HG02938 (cell line): Measurements from ENCODE around the gene GDPGP1.

ENCODE experiments used
- ATAC-seq: cut with Tn5 transposase; IDR thresholded peaks from one replicate; pipeline ENCODE4 v1.9.1; 2021; ENCODE audit warnings: mild to moderate bottlenecking, moderate library complexity; ENCODE audit not compliant: unreplicated experiment

The GDPGP1 gene

GRCh38 chr15:90223441-90224165 is 10.4 kb upstream of the GDPGP1 start:
- no peak for ATAC-seq

GRCh38 chr15:90225047-90225446 is 9.0 kb upstream of the GDPGP1 start:
- no peak for ATAC-seq

- no peak for ATAC-seq
These were observed 8.3 kb upstream of the GDPGP1 start for GRCh38 chr15:90225504-90226234.

- ATAC-seq = no peak
These were observed 6.7 kb upstream of the GDPGP1 start for GRCh38 chr15:90227336-90227735.

- no peak for ATAC-seq
These were observed 5.9 kb upstream of the GDPGP1 start for GRCh38 chr15:90227816-90228772.

- ATAC-seq = no peak
These were observed 5.0 kb upstream of the GDPGP1 start for GRCh38 chr15:90228960-90229359.

GRCh38 chr15:90230071-90230494 is 3.9 kb upstream of the GDPGP1 start:
- no peak for ATAC-seq

- ATAC-seq = no peak
These were observed 3.4 kb upstream of the GDPGP1 start for GRCh38 chr15:90230610-90231009.

GRCh38 chr15:90231028-90232017 is 2.7 kb upstream of the GDPGP1 start:
- no peak for ATAC-seq

GRCh38 chr15:90232196-90232595 is 1.8 kb upstream of the GDPGP1 start:
- ATAC-seq = no peak

GRCh38 chr15:90232941-90233386 is 1.0 kb upstream of the GDPGP1 start:
- ATAC-seq = no peak

GRCh38 chr15:90233387-90234095 is 468 bp upstream of the GDPGP1 start, which contains the start of gene CIB1:
Gene CIB1 (minus strand): TSS chr15:90233941. CDS start chr15:90233885, 56 bp downstream.
- peak; percentile 80 for ATAC-seq

GRCh38 chr15:90239371-90239770 is 5.4 kb downstream of the GDPGP1 start:
- no peak for ATAC-seq

GRCh38 chr15:90240856-90241255 is 6.8 kb downstream of the GDPGP1 start:
- ATAC-seq = no peak

- no peak for ATAC-seq
These were observed 7.6 kb downstream of the GDPGP1 start for GRCh38 chr15:90241343-90242192.

GRCh38 chr15:90243943-90244639 is 10.1 kb downstream of the GDPGP1 start:
- no peak for ATAC-seq

- ATAC-seq = no peak
These were observed 14.8 kb downstream of the GDPGP1 start for GRCh38 chr15:90248789-90249202.
